DMS79 (cell line): ENCODE data around the gene SMYD3.

ENCODE experiments used
- DNase-seq: peaks from one replicate; lab custom pipeline; 2025; lab: John Stamatoyannopoulos, UW

SMYD3 gene

DNA sequence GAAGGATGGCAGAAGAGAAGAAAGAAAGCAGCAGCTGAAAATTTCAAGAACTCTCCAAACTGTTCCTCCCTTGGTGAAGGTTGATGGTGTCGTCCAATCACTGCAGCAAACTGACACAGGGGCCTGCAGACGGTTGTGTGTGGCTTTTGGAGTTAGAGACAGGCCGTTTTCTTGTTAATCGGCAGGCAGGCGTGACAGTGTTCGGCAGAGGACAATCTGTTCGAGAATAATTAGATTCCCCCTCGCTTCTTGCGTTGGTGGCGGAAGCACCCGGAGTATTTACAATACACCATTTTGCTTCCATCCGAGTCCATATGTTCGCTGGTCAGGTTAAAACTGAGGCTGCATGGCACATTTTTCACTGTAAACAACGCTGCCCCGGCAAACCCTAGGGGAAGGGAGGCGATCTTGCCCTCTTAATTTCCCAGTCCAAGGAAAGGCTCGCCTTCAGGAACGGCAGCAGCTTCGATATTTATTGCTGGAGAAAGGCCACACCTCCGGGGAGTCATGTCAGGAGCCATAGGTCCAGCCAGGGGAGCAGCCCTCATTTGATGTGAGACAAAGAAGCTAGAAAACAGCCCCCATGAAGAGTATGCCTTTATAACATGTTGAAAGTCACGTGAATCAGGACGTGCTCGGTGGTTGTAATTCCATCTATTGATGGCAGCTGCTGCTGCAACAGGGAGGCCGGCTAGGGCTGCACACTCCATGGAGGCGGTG is 360.1 kb downstream of the SMYD3 start:
- no peak for DNase-seq

DNA sequence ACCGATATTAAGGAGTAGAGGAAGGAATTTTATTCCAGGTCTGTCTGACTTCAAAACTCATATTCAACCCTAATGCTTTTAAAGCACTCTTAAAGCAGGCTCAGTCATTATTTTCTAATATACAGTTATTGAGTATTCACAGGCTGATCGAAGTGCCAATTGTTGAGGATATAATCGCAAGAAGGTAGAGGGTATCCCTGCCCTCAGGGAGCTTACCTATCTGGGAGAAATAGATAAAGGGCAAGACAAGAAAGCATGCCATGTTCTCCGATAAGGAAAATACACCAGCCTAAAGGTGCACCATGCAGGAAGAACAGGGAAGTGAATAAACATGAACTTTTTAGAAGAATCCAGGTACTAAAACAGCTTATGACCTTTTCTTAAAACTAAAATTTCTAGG is 361.2 kb downstream of the SMYD3 start:
- no peak for DNase-seq

- no peak for DNase-seq
These were observed 362.1 kb downstream of the SMYD3 start for GRCh38 chr1:246144931-246145330.

DNA sequence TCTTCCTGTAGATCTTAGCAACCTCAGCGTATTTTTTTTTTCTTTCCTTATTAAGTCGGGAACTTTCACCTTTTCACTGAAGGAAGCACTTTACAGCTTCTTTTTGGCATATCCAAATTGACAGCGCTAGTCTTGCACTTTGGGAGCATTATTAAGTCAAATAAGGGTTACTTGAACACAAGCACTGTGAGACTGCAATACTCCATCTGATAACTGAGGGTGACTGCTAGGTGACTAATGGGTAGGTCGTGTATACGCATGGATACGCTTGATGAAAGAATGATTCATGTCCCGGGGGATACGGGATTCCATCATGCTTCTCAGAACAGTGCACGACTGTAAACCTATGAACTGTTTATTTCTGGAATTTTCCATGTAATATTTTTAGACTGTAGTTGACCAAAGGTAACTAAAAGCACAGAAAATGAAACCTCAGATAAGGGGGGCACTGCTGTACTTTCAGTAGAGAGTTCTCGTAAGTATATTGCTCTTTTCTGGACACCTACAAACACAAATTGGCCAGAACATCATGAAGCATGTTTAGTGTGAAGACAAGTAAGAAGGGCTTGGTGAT is 364.7 kb downstream of the SMYD3 start:
- DNase-seq, result no peak

DNA sequence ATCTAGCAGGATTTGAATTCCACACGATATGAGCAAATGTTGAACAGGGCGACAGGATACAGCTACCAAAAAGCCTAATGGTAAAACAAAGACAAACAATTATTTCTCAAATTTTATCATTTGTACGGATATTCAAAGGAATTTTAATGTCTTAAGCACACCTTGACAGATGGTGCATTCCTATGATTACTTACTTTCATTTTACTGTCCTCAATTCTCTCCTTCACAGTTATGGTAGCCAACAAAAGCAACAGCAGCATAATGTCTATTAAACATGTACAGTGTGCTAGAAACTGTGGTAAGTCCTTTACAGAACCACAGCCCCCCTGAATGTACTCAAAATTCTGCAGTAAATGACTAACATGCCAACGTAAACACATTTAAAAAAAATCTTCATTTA is 365.8 kb downstream of the SMYD3 start:
- DNase-seq, result no peak

DNA sequence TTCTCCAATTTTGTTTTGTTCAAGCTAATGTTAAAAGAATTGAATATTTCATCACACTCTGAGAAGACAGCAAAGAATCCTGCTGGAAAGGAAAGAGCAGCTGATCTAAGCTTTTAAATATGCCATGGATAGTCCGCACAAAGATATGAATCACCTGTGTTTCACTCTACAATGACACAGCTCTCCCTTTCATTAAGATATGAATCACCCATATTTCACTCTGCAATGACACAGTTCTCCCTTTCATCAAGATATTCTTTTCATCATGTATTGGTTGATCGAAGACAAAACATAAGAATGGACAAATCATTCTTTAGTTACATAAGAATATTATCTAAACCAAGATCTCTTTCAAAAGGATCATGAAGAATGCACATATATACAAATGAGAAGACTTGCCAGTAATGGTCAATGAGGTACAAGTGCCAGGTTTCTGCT is 367.3 kb downstream of the SMYD3 start:
- DNase-seq, result no peak

GRCh38 chr1:246138781-246139180 is 368.3 kb downstream of the SMYD3 start:
- no peak for DNase-seq

GRCh38 chr1:246136477-246136876 is 370.6 kb downstream of the SMYD3 start:
- DNase-seq, result no peak

DNA sequence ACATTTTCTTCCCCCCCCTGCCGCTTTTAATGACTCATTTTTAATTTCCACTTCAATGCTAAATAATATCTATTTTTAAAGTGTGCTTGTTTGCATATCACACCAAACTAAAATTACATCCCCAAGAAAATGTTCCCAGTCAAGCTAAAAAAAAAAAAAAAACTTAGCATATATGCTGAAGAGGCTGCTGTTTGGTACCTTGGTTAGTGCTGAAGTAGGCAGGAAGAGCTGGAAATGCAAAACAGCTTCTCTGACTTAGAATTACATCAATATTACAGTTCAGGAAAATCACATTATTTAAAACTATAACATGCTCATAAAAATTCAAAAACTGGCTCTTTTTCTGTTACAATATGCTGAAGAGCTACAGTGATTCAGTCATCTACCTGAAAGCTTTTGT is 372.3 kb downstream of the SMYD3 start:
- DNase-seq, result no peak

GRCh38 chr1:246131095-246131494 is 376.0 kb downstream of the SMYD3 start:
- no peak for DNase-seq

DNA sequence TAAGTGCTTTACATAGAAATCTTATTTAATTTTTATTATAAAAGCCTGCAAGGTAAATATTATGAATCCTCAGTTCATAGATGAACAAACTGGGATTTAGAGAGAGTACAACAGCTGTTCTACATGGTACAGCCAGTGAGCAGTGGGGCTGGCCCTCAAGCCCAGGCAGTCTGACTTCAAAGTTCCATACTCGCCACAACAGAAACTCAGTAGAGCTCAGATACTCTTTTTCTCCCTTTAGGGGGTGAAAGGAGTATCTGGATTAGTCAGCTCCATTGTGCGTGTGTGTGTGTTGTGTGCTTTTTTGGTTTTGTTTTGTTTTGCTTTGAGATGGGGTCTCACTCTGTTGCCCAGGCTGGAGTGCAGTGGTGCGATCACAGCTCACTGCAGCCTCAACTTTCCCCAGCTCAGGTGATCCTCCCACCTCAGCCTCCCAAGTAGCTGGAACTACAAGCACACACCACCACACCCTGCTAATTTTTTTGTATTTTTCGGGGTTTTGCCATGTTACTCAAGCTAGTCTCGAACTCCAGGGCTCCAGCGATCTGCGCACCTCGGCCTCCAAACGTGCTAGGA is 378.5 kb downstream of the SMYD3 start:
- DNase-seq, result no peak

DNA sequence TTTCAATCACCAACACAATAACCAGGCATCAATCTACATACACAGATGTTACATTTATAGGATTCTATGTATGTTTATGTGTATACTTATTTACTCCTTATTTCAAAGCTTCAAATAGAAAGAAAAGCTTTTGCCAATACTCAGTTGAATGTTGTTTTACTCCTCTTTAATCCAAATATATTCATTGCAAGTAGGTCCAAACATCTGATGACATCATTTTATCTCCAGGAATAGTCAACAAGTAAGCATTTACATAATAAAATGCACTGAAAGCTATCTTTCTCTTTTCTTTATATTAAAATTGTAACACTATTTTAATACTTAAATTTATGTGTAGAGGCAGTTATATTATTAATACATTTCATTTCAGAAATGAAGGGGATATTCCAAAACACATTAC is 380.5 kb downstream of the SMYD3 start:
- DNase-seq, result no peak

DNA sequence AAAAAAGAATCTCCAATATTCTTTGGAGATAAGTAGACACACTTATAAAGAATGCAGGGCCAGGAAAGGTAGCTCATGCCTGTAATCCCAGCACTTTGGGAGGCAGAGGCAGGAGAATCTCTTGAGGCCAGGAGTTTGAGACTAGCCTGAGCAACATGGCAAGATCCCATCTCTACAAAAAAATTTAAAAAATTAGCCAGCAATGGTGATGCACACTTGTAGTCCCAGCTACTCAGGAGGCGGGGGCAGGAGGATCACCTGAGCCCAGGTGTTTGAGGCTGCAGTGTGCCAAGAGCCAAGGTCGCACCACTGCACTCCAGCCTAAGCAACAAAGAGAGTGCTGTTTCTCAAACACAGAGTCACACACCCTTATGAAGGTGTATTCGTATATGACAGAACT is 385.0 kb downstream of the SMYD3 start:
- no peak for DNase-seq

- no peak for DNase-seq
These were observed 385.5 kb downstream of the SMYD3 start for GRCh38 chr1:246121533-246121932.

GRCh38 chr1:246117066-246117791 is 389.9 kb downstream of the SMYD3 start:
- peak; percentile 3 for DNase-seq

GRCh38 chr1:246114369-246114768 is 392.7 kb downstream of the SMYD3 start:
- no peak for DNase-seq

DNA sequence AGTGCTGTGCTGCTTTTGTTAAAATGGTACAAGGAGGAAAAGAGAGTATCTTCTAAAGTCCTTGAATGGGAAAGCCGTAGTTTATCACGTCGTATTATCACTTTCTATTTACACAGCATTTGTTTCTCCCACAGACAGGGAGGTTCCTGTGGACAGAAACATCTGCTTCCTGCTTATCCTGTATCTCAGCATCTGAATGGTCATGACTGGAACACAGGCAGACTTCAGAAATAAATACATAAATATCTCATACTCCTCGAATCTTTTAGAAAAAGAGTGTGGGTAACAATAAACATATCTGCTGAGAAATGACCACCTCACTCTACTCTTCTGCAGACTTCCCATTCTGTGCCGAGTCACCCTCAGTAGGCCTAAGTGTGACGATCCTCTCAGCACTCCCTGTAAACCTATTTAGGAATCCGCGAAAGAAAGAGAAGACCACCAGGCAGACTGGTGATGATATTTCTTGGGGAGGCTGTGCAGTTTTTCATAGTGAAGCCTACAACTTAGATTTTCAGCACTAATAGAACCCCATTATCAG is 393.5 kb downstream of the SMYD3 start:
- no peak for DNase-seq

- no peak for DNase-seq
These were observed 395.5 kb downstream of the SMYD3 start for GRCh38 chr1:246111570-246111969.

GRCh38 chr1:246110343-246111219 is 396.5 kb downstream of the SMYD3 start:
- DNase-seq, result no peak

- DNase-seq, result no peak
These were observed 398.7 kb downstream of the SMYD3 start for GRCh38 chr1:246108278-246108925.
